Osteocyte (in vitro differentiated cells): ENCODE results near the gene RAB37. TPM values are rescaled to one million over a fixed set of nuclear protein-coding genes. Genes with fewer than 3 reads are reported as not detected.

Experiments used
- DNase-seq: peaks from one replicate; pipeline ENCODE4 v3.0.0; 2021; ENCODE audit warnings: mixed read lengths; ENCODE audit not compliant: unreplicated experiment; ENCODE audit errors: extremely low spot score
- H3K27ac Mint-ChIP-seq: one replicate; pipeline ENCODE4 v1.8.0; 2021; ENCODE audit warnings: mild to moderate bottlenecking, mixed read lengths; ENCODE audit not compliant: unreplicated experiment
- H3K27me3 Mint-ChIP-seq: one replicate; pipeline ENCODE4 v1.8.0; 2021; ENCODE audit warnings: mixed read lengths; ENCODE audit not compliant: unreplicated experiment
- H3K36me3 Mint-ChIP-seq: one replicate; pipeline ENCODE4 v1.8.0; 2021; ENCODE audit warnings: mixed read lengths; ENCODE audit not compliant: unreplicated experiment
- H3K4me1 Mint-ChIP-seq: one replicate; pipeline ENCODE4 v1.8.0; 2021; ENCODE audit warnings: mixed read lengths; ENCODE audit not compliant: unreplicated experiment
- H3K4me3 Mint-ChIP-seq: one replicate; pipeline ENCODE4 v1.8.0; 2021; ENCODE audit warnings: mild to moderate bottlenecking, moderate library complexity, mixed read lengths; ENCODE audit not compliant: unreplicated experiment
- H3K9me3 Mint-ChIP-seq: one replicate; pipeline ENCODE4 v1.8.0; 2021; ENCODE audit warnings: mixed read lengths; ENCODE audit not compliant: unreplicated experiment
- CTCF ChIP-seq: fragments of 200-600 bp; sonication (generic); IDR thresholded peaks from 2 replicates; pipeline ENCODE4 v1.5.0; 2021; ENCODE audit warnings: antibody characterized with exemption, mild to moderate bottlenecking, moderate library complexity
- total RNA-seq: library from RNA; stranded (reverse); gene quantifications from 2 replicates; pipeline ENCODE4 v1.2.1, GENCODE V29; 2021

The RAB37 gene
- total RNA-seq, 1 donor from 2014 or later: not detected

- DNase-seq: no peak
- Mint-ChIP-seq H3K4me3 (no peak overlapping the region), H3K4me1 (peaks cover 19% of the 10 kb centered on the region), H3K36me3 (peaks cover 9% of the 10 kb centered on the region), H3K27ac (no peak overlapping the region), H3K9me3 (no peaks in the 10 kb centered on the region), H3K27me3 (no peaks in the 10 kb centered on the region)
- peak; percentile 66 for TF ChIP-seq CTCF
These were observed 43.6 kb downstream of the RAB37 start for GRCh38 chr17:74780443-74781238.

GRCh38 chr17:74782571-74782970, 45.5 kb downstream of the RAB37 start:
- Mint-ChIP-seq H3K4me3 (no peak overlapping the region), H3K27ac (no peak overlapping the region), H3K9me3 (no peaks in the 10 kb centered on the region), H3K27me3 (no peaks in the 10 kb centered on the region), H3K36me3 (peaks cover 17% of the 10 kb centered on the region), H3K4me1 (peaks cover 5% of the 10 kb centered on the region)
- TF ChIP-seq CTCF: no peak
- DNase-seq: no peak

GRCh38 chr17:74784125-74784810, 47.2 kb downstream of the RAB37 start:
- H3K4me3 Mint-ChIP-seq: no peak overlapping the region
- TF ChIP-seq CTCF: no peak
- H3K9me3 Mint-ChIP-seq: no peaks in the 10 kb centered on the region
- peaks cover 19% of the 10 kb centered on the region for H3K36me3 Mint-ChIP-seq
- H3K27ac Mint-ChIP-seq: no peak overlapping the region
- H3K27me3 Mint-ChIP-seq: no peaks in the 10 kb centered on the region
- H3K4me1 Mint-ChIP-seq: no peaks in the 10 kb centered on the region
- no peak for DNase-seq

- H3K4me1 Mint-ChIP-seq: peaks cover 4% of the 10 kb centered on the region
- H3K27me3 Mint-ChIP-seq: no peaks in the 10 kb centered on the region
- H3K27ac Mint-ChIP-seq: no peak overlapping the region
- no peaks in the 10 kb centered on the region for H3K9me3 Mint-ChIP-seq
- TF ChIP-seq CTCF: peak; percentile 25
- peaks cover 23% of the 10 kb centered on the region for H3K36me3 Mint-ChIP-seq
- H3K4me3 Mint-ChIP-seq: no peak overlapping the region
- DNase-seq: no peak
These were observed 48.3 kb downstream of the RAB37 start for GRCh38 chr17:74785096-74785980.
